Measurements from ENCODE around the gene OR6J1. TPM values are rescaled to one million over a fixed set of nuclear protein-coding genes. Genes with fewer than 3 reads are reported as not detected.
A peak's percentile ranks its signal among the peaks of the same experiment; 100 is the strongest.

The OR6J1 gene
- total and polyA plus RNA-seq, 2 donors (not counting 3 experiments of a cell fraction or from before 2014, with no cell fraction given): not detected

DNA sequence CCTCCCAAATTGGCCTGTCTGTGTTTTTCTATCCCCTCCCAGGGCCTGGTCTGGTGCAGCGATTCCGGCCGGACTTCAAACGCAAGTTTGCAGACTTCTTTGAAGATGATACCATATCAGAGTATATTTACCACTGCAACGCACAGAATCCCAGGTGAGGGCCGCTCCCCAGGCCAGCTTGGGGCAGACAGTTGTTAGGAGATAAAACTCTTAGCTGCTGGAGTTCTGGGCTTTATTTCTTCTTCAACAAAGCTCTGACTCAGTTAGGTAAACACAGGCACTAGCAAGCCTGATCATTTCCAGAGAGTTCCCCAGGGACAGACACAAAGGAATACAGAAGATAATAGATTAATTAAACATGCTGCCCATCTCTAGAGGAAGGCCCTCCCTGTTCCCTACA, 37.8 kb downstream of the OR6J1 start:
- Histone ChIP-seq H3K9ac (replicated peaks; ENCODE audit: extremely low read depth, insufficient read depth, low read length) (no peak overlapping the region), H3K27me3 (ENCODE audit: control insufficient read depth in 2 of 2, insufficient read depth in 2 of 2, low read length in 2 of 2) (no peaks in the 10 kb centered on the region), H3K36me3 (ENCODE audit: control insufficient read depth in 2 of 2, extremely low read depth in 1 of 2, insufficient read depth in 2 of 2, low read length in 2 of 2) (peaks cover 18 to 42% of the 10 kb centered on the region in 2 experiments), H3K9me3 (replicated peaks; ENCODE audit: control insufficient read depth, insufficient read depth, low read length) (no peaks in the 10 kb centered on the region), H3K27ac (ENCODE audit: insufficient read depth, low read depth, low read length) (no peak overlapping the region), H4K20me1 (replicated peaks; ENCODE audit: control insufficient read depth, extremely low read depth, insufficient read depth, low read length) (no peaks in the 10 kb centered on the region), H3K4me2 (ENCODE audit: insufficient read depth, low read length) (no peak overlapping the region), H3K79me2 (ENCODE audit: control insufficient read depth, insufficient read depth, low read length) (no peaks in the 10 kb centered on the region), H3K9me1 (replicated peaks; ENCODE audit: control insufficient read depth, extremely low read depth, insufficient read depth, low read length) (no peaks in the 10 kb centered on the region), H2AFZ (ENCODE audit: low read depth, low read length) (no peak overlapping the region), H3K4me1 (ENCODE audit: control insufficient read depth, extremely low read depth, insufficient read depth, low read length) (peaks cover 3% of the 10 kb centered on the region), H3K4me3 (replicated peaks in 1 of 3; ENCODE audit: insufficient read depth in 1 of 3, low read depth in 1 of 3, low read length in 3 of 3) (no peak overlapping the region)
- dilution Hi-C loops (cut with MboI; ENCODE audit: extremely low pct_ligation_motif_present, low sequenced_read_pairs): no loop called here
- BruUV-seq (replicated peaks): no TSS peak
- FAIRE-seq (no peak), DNase-seq (ENCODE audit: low read depth, low spot score) (no peak)
- CTCF ChIA-PET: interaction anchor here (0.6 to 1.3 kb wide), 2 partner anchors 16 to 36 kb away, joined by 3 read pairs; no protein-coding TSS in a partner anchor
- intact Hi-C loops (cut with micrococcal nuclease): no loop called here
- POLR2A ChIA-PET: no interaction called here
- TF ChIP-seq, protein P1, sequence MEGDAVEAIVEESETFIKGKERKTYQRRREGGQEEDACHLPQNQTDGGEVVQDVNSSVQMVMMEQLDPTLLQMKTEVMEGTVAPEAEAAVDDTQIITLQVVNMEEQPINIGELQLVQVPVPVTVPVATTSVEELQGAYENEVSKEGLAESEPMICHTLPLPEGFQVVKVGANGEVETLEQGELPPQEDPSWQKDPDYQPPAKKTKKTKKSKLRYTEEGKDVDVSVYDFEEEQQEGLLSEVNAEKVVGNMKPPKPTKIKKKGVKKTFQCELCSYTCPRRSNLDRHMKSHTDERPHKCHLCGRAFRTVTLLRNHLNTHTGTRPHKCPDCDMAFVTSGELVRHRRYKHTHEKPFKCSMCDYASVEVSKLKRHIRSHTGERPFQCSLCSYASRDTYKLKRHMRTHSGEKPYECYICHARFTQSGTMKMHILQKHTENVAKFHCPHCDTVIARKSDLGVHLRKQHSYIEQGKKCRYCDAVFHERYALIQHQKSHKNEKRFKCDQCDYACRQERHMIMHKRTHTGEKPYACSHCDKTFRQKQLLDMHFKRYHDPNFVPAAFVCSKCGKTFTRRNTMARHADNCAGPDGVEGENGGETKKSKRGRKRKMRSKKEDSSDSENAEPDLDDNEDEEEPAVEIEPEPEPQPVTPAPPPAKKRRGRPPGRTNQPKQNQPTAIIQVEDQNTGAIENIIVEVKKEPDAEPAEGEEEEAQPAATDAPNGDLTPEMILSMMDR (IDR thresholded peaks at IDR 0.05; ENCODE audit: extremely low read depth in 1 of 2, insufficient read depth in 1 of 2, low read depth in 1 of 2, low read length in 2 of 2): no peak
- no peak for TF ChIP-seq GATA2 (IDR thresholded peaks at IDR 0.05; ENCODE audit: insufficient read depth, insufficient read length, low read depth, low read length)

DNA sequence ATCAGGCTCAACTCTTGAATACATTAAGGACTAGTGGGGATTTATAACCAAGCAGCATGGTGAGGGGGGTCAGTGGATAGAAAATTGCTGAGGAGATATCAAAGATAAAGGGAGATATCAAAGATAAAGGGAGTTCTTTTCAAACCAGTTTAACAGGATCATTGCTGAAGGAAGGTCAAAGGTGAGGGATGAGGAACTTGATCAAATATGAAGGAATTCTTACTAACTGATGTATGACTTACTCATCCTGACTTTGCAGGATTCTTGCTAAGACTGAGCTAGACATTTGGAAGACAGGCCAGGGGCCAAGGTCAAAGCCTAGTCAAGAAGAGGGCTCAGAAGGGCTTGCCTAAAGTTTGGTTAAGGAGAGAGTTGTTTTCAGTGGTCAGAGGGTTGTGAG, 41.3 kb downstream of the OR6J1 start:
- FAIRE-seq (no peak), DNase-seq (ENCODE audit: low read depth, low spot score) (no peak)
- Histone ChIP-seq H3K4me3 (replicated peaks in 1 of 3; ENCODE audit: insufficient read depth in 1 of 3, low read depth in 1 of 3, low read length in 3 of 3) (no peak overlapping the region), H3K27me3 (ENCODE audit: control insufficient read depth in 2 of 2, insufficient read depth in 2 of 2, low read length in 2 of 2) (no peaks in the 10 kb centered on the region), H3K79me2 (ENCODE audit: control insufficient read depth, insufficient read depth, low read length) (peaks cover 1% of the 10 kb centered on the region), H3K9ac (replicated peaks; ENCODE audit: extremely low read depth, insufficient read depth, low read length) (no peak overlapping the region), H4K20me1 (replicated peaks; ENCODE audit: control insufficient read depth, extremely low read depth, insufficient read depth, low read length) (no peaks in the 10 kb centered on the region), H3K27ac (ENCODE audit: insufficient read depth, low read depth, low read length) (no peak overlapping the region), H2AFZ (ENCODE audit: low read depth, low read length) (no peak overlapping the region), H3K4me2 (ENCODE audit: insufficient read depth, low read length) (no peak overlapping the region), H3K36me3 (ENCODE audit: control insufficient read depth in 2 of 2, extremely low read depth in 1 of 2, insufficient read depth in 2 of 2, low read length in 2 of 2) (peaks cover 3 to 27% of the 10 kb centered on the region in 2 experiments), H3K9me1 (replicated peaks; ENCODE audit: control insufficient read depth, extremely low read depth, insufficient read depth, low read length) (no peaks in the 10 kb centered on the region), H3K4me1 (ENCODE audit: control insufficient read depth, extremely low read depth, insufficient read depth, low read length) (peaks cover 12% of the 10 kb centered on the region), H3K9me3 (replicated peaks; ENCODE audit: control insufficient read depth, insufficient read depth, low read length) (no peaks in the 10 kb centered on the region)
- intact Hi-C loops (cut with micrococcal nuclease): no loop called here
- CTCF ChIA-PET: interaction anchor here (0.8 to 1.7 kb wide), 2 partner anchors 9 to 50 kb away, joined by 3 to 6 read pairs; no protein-coding TSS in a partner anchor
- TF ChIP-seq GATA2 (IDR thresholded peaks at IDR 0.05; ENCODE audit: insufficient read depth, insufficient read length, low read depth, low read length) (peak; percentile 53), POLR2AphosphoS5 (IDR thresholded peaks at IDR 0.05; ENCODE audit: insufficient read depth, low read depth, low read length) (no peak)
- no TSS peak for BruUV-seq (replicated peaks)
- dilution Hi-C loops (cut with MboI; ENCODE audit: extremely low pct_ligation_motif_present, low sequenced_read_pairs): no loop called here
- POLR2A ChIA-PET: no interaction called here
